ENCODE measurements around the gene LRMDA. TPM values are rescaled to one million over a fixed set of nuclear protein-coding genes. Genes with fewer than 3 reads are reported as not detected.

Gene LRMDA
- total and polyA plus RNA-seq, 2 of the 13 experiments (the other 11 are each of a cell fraction or from before 2014, with no cell fraction given): 13.4 to 22.0 TPM

- no peak for TF ChIP-seq AKNA (CRISPR knock-in tag; IDR thresholded peaks at IDR 0.05; ENCODE audit: borderline replicate concordance)
- TF ChIP-seq ATRX (CRISPR knock-in tag; IDR thresholded peaks at IDR 0.05; ENCODE audit: borderline replicate concordance): no peak
- TF ChIP-seq HNRNPLL (IDR thresholded peaks at IDR 0.05; ENCODE audit: low read depth, low read length, poor library complexity, severe bottlenecking): no peak
- no peak for TF ChIP-seq NR2F2 (IDR thresholded peaks at IDR 0.05; ENCODE audit: borderline replicate concordance, low read depth)
- TF ChIP-seq SATB2 (CRISPR knock-in tag; IDR thresholded peaks at IDR 0.05): no peak
- TF ChIP-seq ARID4A (CRISPR knock-in tag; IDR thresholded peaks at IDR 0.05; ENCODE audit: borderline replicate concordance): no peak
- TF ChIP-seq KAT2B (IDR thresholded peaks at IDR 0.05; ENCODE audit: borderline replicate concordance, low read depth, low read length): no peak
- no peak for TF ChIP-seq ZNF746 (CRISPR knock-in tag; IDR thresholded peaks at IDR 0.05)
Measured at GRCh38 chr10:76068856-76069255, 637.4 kb downstream of the LRMDA start (continued).

Data from HepG2 (cell line).